ENCODE measurements around the gene INTS1.

Gene INTS1

DNA sequence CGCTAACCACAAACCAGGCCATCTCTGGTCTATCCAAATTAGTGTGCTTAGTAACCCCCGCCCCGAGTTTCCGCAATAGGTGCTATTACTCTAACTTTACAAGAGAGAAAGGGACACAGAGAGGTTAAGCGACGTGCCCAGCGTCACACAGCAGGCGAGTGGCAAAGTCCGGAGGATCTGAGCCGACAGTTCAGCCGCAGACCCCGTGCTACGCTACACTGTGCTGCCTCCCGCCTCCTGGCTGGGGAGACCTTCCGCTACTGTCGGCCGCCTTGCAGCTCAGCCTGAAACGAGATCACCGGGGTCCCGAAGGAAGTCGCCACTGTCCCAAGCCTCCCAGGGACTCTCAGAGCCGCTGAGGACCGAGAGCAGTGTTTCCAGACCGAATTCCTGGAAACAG is 799 bp downstream of the INTS1 start:
- no peak for DNase-seq (ENCODE audit: low spot score)

DNA sequence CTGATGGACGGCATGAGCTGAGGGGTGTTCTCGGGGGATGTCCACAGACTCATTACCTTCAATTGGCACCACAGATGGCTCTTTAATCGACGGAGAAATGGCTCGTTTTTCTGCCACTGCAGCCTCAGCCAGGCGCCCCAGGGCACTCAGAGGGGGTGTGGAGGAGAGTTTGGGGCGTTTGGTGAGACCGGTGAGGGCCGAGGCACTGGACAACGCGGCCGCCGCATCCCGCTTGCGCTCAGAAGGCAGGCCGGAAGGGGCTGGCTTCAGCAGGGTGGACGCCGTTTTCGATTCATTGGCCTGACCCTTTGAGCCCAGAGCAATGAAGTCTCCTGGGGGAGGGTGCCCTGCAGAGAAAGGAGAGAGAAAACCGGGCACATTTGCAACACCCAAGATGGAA is 1.3 kb downstream of the INTS1 start:
- no peak for DNase-seq (ENCODE audit: low spot score)

DNA sequence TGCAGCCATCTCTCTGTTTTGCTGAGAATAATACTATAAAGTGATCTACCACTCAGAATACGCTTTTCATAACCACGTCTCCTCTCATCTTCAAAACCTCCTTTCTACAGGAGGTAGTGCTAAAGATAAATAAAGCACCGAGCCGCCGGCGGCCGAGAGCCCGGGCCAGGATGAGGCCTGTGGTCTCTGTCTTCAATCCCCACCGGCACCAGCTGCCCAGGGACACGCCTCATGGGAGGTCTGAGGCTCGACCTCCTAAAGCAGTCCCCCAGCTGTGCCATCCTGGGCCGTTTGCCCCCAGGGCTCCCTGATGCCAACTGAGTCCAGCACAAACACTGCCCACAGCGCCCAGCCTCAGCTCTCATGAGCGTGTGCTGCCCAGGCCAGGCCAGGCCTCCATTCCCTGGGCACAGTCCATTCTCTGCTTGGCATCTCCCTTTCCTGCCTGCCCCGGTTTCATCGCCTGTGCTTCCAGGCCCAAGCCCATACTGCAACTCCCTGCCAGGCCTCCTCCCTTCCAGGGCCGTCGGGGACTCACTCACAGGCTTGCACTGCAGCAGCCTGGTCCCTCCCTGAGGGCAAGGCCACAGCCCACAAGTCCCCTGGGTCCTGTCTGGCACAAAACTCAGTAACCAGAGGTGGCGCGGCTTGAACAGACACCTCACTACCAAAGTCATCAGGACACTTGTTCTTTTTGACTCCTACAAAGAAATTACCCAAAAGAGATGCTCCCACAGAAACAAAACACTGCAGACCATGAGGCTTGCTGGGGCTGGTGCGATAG is 2.5 kb downstream of the INTS1 start:
- DNase-seq (ENCODE audit: low spot score) = no peak

DNA sequence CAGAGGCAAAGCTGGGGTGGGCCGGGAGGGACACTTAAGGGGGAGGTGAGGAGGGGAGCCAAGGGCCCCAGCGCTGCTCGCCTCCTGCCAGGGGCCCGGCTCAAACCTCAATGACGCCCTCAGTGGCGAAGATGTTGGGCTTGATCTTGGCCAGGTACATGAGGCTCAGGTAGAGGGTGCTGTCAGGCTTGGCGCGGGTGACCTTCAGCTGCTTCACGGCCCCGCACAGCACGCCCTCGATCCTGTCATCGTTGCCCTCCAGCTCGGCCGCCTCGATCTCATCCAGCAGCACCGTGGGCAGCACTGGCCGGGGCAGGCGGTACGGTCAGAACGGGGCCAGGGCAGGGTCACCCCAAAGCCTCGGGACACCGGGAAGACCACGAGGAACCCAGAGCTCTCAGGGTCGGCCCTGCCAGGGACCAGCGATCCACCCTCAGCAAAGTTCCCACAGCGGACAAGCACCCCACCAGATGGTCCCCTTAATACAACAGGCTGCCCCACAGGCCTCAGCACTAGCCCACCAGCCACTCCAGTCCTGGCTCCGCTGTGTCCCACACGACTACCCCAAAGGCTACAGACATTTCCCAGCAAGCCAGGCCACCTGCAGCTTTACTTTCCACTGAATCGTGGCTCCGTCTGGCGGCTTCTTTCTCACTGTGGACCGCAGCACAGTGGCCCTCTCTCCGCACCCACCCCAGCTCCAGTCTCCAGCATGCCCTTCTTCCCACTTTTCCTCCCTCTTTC is 4.0 kb downstream of the INTS1 start:
- no peak for DNase-seq (ENCODE audit: low spot score)

DNA sequence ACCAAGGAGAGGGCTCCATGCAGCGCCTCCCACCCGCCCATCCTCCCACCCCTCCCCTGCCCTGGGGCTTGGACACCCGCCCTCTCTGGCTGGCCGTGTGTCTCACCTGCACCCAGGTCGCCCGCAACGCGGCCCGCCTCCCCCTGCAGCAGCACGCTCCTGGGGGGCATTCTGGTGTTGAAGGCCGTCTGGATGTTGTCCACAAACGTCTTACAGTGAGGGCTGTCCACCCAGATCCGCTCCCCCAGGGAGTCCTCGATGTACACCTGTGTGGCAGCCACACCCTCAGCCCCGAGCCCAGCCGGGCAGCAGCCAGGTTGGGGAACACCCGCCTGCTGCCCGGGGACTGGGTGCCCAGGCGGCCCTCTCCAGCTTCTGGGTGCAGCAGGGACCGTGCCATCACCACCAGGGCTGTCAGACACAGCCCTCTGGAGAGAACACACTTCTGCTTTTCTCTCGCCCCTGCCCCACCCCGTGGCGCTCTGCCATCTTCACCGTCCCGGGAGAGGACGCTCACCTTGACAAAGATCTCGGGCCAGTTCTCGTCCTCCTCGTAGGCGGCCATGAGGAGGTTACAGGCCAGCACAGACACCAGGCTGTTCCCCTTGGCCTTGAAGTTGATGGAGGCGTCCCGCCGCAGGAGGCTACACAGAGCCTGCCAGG is 4.7 kb downstream of the INTS1 start:
- DNase-seq (ENCODE audit: low spot score) = no peak

DNA sequence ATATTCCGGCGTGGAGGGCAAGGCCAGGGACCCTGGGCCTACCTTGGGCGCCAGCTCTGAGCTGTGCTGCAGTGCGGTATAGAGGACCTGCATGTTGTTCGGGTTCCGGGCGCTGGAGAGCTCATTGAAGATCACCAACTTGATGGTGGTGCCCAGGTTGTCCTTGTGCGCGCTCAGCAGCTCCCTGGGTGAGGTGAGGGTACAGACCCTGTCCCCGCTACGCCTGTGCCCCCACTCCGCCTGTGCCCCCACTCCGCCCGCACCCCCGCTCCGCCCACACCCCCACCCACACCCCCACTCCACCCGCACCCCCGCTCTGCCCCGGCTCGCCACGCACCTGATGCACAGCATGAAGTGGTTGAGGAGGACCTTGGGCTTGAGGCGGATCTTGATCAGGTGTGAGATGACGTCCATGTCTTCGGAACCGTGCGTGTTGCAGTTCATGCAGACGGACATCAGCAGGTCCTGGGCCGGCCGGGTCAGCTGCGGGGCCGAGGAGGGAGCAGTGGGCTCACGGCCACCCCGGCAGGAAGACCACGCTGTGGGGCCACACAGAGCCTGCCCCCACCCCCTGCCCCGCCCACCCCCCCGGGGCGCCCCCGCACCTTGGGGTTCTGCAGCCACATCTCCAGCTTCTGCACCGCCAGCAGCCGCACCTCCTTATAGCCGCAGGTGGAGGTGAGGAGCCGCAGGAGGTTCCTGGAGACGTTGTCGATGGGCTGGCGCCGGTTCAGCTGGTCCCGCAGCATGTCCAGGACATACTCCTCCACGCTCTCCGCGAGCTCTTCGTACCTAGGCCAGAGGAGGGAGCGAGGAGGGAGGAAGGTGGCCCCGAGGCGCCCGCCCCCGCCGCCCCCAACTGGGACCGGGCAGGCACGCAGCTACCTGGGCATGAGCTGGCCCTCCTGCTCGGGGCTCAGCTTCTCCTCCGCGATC is 5.6 kb downstream of the INTS1 start:
- DNase-seq (ENCODE audit: low spot score) = no peak

DNA sequence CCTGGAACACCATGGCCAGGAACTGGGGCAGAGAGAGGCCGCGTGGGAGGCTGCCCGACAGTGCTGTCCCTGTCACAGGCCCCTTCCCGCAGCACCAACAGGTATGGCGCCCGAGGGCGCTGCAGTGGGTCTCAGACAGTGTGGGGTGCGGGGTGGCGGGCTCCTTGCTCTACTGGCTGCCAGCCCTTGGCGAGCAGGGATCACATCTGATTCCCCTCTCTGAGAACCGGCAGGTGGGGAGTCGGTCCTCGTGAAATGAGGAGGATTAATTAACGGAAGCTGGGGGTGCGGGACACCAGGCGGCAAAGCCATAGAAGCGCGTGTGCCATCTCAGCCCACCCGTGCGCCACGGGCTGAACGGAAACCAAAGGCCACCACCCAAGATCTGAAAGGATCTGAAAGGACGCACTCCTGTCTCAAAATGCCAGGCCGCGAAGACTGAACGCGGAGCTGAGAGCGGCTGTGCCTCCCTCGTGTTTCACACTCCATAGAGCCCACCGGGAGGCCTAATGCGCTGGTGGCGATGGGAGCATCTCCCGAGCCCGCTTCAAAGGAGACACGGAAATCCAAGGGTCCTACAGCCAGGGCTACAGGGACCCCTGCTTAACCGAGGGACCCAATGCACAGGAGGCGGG is 6.8 kb downstream of the INTS1 start:
- no peak for DNase-seq (ENCODE audit: low spot score)

DNA sequence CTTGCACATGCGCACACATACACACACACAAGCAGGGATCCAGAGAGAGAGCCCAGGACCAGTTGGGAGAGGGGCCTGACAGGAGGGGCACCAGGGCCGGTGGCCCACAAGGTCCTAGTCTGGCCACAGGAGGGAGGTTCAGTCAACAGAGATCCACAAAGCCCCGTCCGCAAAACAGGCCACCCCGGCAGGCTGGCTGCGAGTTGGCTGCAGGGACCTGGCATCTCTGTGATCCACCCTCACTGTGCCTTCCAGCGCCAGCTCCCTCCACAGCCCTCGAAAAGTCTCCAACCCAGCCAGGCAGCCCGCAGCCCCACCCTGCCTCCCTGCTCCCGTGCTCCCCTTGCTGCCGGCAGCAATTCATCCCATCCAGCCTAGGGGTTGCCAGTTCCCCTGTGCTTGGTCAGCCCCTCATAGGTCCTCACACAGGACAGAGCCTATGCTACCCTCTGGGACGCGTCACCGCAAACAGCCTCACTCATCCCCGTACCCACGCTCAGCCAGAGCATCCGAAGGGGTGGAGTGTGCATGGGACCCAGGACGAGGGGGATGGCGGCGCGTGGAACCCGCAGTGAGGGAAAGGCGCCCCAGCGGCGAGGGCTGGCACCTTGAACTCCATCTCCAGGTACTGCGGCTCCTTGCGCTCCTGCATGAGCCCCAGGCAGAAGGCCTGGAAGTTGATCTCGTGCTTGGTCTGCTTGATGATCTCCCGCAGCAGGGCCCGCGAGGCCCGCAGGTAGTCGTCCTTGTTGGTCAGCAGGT is 7.5 kb downstream of the INTS1 start:
- no peak for DNase-seq (ENCODE audit: low spot score)

DNA sequence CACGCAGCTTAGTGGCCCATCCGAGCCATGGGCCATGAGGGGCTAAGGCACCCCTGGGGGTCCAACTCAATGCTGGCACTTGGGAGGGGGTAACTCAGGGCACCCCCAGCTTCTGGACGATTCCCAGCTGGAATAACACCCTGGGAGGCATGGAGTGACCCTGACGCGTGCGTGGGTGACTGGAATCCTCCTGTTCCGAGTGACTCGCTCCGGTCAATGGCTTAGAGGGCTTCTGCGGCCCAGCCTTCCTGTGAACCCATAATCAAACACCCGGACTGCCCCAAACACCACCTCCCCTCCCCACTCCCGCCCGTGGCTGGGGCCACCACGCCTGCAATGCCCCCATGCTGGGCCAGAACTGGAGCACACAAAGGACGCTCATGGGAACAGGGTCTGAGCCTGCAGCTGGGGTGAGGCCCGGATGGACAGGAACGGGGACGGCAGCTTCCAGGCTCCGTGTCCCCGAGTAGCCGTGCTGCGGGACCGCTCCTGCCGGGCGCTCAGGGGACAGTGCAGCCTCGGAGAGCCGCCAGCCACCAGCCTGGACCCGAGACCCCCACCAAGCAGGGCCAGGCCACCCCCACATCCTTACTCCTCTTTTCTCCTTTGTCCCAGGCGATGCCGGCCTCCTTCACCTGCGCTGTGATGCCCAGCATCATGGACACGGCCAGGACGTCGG is 8.5 kb downstream of the INTS1 start:
- DNase-seq (ENCODE audit: low spot score) = no peak

DNA sequence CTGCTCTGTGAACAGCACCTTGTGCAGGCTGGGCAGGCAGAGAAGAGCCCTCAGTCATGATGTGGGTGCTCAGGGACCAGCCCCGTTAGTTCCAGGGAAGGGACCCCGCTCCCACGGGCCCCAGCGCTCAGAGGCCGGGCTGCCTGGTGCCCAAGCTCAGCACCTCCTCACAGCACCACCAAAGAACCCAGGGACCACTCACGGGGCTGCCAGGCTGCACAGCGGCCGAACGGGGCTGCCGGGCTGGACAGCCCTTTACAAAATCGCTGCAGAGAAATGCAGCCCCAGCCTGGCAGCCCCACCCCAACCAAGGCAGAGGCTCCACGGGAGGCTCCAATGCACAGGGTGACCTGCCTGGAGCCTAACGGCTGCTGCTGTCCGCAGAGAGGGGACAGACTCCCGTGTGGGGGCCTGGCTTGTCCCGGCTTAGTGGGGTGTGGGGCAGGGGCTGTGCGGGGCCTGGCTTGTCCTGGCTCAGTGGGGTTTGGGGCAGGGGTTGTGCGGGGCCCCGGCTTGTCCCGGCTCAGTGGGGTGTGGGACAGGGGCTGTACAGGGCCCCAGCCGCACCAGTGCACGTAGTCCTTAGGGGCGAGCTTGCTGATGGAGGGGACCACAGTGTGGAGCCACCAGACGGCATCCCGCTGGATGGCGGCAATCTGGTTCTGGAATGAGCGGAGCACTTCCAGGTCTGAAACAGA is 9.2 kb downstream of the INTS1 start:
- DNase-seq (ENCODE audit: low spot score) = no peak

DNA sequence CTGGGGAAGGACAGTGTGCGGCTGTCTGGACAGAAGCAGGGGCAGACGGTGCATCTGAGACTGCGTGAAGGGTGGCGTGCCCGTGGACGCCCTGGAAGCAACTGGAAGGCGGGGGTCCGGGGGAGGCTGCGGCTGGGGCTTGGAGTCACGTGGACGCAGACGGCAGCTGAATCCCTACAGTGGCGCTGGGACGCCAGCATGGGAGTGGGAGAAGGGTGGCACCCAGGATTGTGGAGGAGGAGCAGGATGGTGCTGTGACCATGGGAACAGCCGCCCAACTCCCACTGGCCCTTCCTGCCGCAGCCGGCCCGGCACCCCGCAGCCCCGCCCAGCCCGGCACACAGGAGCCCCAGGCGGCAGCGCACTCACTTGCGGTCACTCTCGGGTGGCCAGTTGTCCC is 9.7 kb downstream of the INTS1 start:
- no peak for DNase-seq (ENCODE audit: low spot score)

DNA sequence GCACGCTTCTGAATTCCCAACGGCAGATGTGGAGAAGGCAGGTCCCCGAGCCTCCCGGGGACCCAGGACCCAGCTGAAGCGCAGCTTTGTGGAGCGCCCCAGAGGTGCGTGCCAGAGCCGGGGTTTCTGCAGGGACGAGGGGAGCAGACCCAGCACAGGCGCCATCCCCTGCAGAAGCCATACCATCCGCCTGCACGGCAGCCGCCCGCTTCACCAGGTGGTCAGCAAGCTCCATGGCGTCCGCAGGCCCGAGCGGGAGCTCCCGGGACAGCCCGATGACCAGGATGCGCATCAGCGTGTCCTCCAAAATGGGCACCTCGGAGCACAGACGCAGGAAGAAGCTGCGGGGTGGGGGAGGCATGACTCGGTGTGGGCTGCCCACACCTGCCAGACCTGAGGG is 10.6 kb downstream of the INTS1 start:
- no peak for DNase-seq (ENCODE audit: low spot score)

DNA sequence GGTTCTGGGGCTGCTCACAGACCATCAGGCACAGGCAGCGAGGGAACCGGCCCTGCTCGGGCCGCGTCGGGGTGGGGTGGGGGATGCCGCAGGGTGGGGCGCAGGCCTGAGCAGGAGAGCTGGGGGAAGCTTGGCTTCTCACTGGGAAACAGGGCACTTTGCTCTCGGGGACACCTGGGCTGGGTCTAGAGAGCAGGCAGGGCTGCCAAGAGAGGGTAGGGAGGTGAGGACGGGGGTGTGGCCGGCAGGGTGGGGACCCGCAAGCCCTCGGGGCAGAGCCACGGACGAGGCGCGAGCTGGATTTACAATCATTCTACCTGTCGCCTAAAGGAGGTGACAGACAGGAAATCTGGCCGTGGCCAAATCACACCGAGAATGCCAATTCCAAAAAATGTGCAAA is 11.1 kb downstream of the INTS1 start:
- no peak for DNase-seq (ENCODE audit: low spot score)

DNA sequence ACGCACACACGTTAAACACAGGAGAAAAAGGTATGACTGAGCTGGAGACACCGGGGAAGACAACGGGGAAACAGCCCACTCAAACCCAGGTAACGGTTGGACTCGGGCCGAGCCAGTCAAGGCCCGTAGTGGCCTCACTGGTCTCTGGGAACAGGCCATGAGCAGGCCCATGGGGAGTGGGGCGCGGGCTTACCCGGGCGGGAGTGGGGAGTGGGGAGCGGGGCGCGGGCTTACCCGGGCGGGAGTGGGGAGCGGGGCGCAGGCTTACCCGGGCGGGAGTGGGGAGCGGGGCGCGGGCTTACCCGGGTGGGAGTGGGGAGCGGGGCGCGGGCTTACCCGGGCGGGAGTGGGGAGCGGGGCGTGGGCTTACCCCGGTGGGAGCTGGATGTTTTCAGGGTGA is 11.5 kb downstream of the INTS1 start:
- DNase-seq (ENCODE audit: low spot score) = no peak

DNA sequence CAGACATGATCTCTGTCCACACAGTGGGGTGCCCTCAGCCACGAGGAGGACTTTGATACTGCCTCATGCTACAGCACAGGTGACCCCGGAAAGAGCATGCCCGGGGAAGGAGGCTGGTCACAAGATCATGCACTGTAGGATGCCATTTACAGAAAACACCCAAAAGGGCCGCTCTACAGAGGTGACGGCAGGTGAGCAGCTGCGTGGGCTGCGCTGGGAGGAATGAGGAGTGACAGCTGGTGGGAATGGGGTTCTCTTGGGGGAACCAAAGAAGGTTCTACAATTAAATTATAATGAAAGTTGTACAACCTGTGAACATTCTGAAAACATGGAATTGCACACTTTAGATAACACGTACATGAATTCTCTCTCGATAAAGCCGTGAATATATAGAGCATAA is 12.0 kb downstream of the INTS1 start:
- no peak for DNase-seq (ENCODE audit: low spot score)

DNA sequence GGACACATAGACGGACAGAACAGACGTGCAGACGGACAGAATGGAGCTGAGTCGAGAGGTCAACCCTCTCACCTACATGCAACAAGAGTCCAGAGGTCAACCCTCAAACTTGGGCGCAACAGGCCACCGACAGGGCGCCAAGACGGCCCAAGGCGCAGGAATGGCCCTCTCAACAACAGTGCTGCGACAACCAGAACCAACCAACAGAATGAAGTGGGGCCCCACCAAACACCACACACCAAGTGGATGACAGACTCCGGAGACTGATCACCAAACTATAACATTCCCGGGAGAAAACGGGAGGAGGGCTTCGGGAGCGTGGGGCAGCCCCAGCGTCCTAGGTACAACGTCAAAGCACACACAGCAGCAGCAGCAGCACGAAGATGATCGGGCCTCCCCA is 13.4 kb downstream of the INTS1 start:
- DNase-seq (ENCODE audit: low spot score) = no peak

DNA sequence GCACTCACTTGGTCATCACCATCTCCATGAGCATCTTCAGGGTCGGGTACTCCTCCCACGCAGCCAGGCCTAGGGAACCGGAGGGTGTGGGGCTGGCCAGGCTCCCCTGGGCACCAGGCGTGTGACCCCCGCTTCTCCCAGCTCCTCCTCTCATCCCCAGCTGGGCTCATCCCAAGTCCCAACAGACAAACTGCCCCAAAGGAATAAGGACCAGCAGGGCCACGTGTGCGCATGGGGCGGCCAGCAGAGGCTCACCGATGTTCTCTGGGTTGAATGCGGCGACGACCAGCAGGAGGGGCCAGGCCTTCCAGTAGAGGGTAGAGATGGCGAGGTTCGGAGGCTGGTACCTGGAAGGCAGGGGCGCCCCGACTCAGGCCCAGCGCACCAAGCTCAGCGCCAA is 14.9 kb downstream of the INTS1 start:
- DNase-seq (ENCODE audit: low spot score) = no peak

DNA sequence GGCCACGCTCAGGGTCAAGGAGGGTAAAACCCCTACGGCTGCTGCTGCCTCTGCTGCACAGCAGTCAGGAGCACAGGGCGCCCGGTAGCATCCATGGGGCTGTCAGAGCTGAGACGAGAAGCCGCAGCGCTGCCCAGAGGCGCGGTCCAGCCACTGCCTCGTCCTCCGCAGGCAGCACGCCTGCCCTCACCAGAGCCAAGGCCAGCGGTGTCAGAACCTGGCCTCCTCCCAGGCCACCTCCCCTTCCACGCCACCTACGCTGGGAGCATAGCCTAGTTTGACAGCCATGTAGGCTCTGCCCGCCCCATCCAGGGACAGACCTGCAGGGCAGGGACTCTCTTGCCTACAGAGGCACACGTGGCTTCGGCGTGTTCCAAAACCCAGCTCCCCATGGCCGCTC is 16.2 kb downstream of the INTS1 start:
- no peak for DNase-seq (ENCODE audit: low spot score)

DNA sequence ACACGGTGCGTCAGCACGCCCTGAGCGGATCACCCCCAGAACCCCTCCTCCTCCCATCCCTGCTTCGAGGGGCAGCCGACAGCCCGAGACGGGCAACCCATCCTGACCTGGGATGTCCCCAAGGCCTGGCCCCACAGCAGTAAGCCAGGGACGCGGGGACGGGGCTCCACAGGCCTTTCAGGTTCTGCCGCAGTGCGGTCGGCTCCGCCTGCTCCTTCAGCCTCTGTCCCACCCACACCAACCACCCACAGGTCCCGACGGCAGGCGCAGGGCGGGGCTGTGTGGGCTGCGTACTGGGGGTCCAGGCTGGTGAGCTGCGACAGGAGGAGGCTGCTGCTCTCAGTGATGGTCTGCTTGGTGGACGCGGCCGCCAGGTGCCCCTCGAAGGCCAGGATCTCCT is 16.7 kb downstream of the INTS1 start:
- no peak for DNase-seq (ENCODE audit: low spot score)

DNA sequence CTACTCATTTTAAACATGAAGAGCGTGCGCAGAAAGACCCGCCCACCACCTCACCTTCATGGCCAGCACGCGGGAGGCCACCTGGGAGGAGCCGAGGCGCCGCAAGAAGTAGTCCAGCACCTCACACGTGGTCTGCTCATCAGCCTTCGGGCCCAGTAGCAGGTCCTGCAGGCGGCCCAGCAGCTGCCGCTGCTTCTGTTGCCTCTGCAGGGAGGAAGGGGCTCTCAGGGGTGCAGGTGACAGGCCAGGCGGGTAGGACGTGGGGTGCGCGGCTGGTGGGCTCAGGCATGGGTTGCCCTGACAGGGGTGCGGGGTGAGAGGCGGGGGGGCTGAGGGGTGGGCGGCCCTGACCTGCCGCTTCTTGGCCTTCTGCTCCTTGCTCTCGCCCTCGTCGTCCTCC is 17.6 kb downstream of the INTS1 start:
- no peak for DNase-seq (ENCODE audit: low spot score)
